ENCODE data around the gene DGKD. TPM values are rescaled to one million over a fixed set of nuclear protein-coding genes. Genes with fewer than 3 reads are reported as not detected.
A peak's percentile ranks its signal among the peaks of the same experiment; 100 is the strongest.

The DGKD gene
- total and polyA plus RNA-seq, 2 donors (not counting 1 experiment from before 2014, with no cell fraction given), result 6.0 to 9.9 TPM

GRCh38 chr2:233430081-233430480 is 75.8 kb downstream of the DGKD start:
- Histone ChIP-seq H3K27ac (ENCODE audit: insufficient read depth, low read length) (no peak overlapping the region), H3K9ac (ENCODE audit: insufficient read depth, low read length) (no peak overlapping the region), H3K4me2 (ENCODE audit: extremely low read depth, insufficient read depth, low read length) (no peak overlapping the region), H4K20me1 (ENCODE audit: control insufficient read depth, extremely low read depth, insufficient read depth, low read length) (no peaks in the 10 kb centered on the region), H3K27me3 (ENCODE audit: control insufficient read depth, insufficient read depth, low read length) (no peaks in the 10 kb centered on the region), H3K4me1 (ENCODE audit: control insufficient read depth, extremely low read depth, insufficient read depth, low read length) (no peaks in the 10 kb centered on the region), H2AFZ (ENCODE audit: low read length) (no peak overlapping the region), H3K79me2 (ENCODE audit: control insufficient read depth, insufficient read depth, low read length) (no peaks in the 10 kb centered on the region), H3K36me3 (ENCODE audit: control insufficient read depth, insufficient read depth, low read length) (no peaks in the 10 kb centered on the region), H3K4me3 (replicated peaks in 1 of 4; ENCODE audit: control extremely low read depth in 1 of 4, insufficient read depth in 1 of 4, low read depth in 3 of 4, low read length in 4 of 4) (no peak overlapping the region), H3K9me3 (ENCODE audit: control insufficient read depth, insufficient read depth, low read depth, low read length) (no peaks in the 10 kb centered on the region)
- TF ChIP-seq CTCF (conservative IDR thresholded peaks at IDR 0.05 in 1 of 2, IDR thresholded peaks at IDR 0.05 in 1 of 2; ENCODE audit: low read depth in 1 of 2, low read length in 2 of 2) (no peak), EZH2 (IDR thresholded peaks at IDR 0.05; ENCODE audit: low read length, missing control alignments) (no peak)
- DNase-seq (ENCODE audit: low read depth in 2 of 2), result peak in 1 of 2 donors; percentile 35

- Histone ChIP-seq H3K4me1 (ENCODE audit: control insufficient read depth, extremely low read depth, insufficient read depth, low read length) (no peaks in the 10 kb centered on the region), H3K4me3 (replicated peaks in 1 of 4; ENCODE audit: control extremely low read depth in 1 of 4, insufficient read depth in 1 of 4, low read depth in 3 of 4, low read length in 4 of 4) (no peak overlapping the region), H3K27ac (ENCODE audit: insufficient read depth, low read length) (no peak overlapping the region), H3K79me2 (ENCODE audit: control insufficient read depth, insufficient read depth, low read length) (no peaks in the 10 kb centered on the region), H3K4me2 (ENCODE audit: extremely low read depth, insufficient read depth, low read length) (no peak overlapping the region), H3K27me3 (ENCODE audit: control insufficient read depth, insufficient read depth, low read length) (no peaks in the 10 kb centered on the region), H3K36me3 (ENCODE audit: control insufficient read depth, insufficient read depth, low read length) (no peaks in the 10 kb centered on the region), H3K9ac (ENCODE audit: insufficient read depth, low read length) (no peak overlapping the region), H2AFZ (ENCODE audit: low read length) (no peak overlapping the region), H3K9me3 (ENCODE audit: control insufficient read depth, insufficient read depth, low read depth, low read length) (no peaks in the 10 kb centered on the region), H4K20me1 (ENCODE audit: control insufficient read depth, extremely low read depth, insufficient read depth, low read length) (no peaks in the 10 kb centered on the region)
- no peak for TF ChIP-seq EZH2 (IDR thresholded peaks at IDR 0.05; ENCODE audit: low read length, missing control alignments)
- TF ChIP-seq CTCF (conservative IDR thresholded peaks at IDR 0.05 in 1 of 2, IDR thresholded peaks at IDR 0.05 in 1 of 2; ENCODE audit: low read depth in 1 of 2, low read length in 2 of 2), result no peak
- DNase-seq (ENCODE audit: low read depth in 2 of 2), result no peak
Measured at GRCh38 chr2:233430651-233431050, 76.4 kb downstream of the DGKD start.

GRCh38 chr2:233433029-233433428 is 78.7 kb downstream of the DGKD start:
- DNase-seq (ENCODE audit: low read depth in 2 of 2), result no peak
- no peaks in the 10 kb centered on the region for H3K4me1 ChIP-seq (ENCODE audit: control insufficient read depth, extremely low read depth, insufficient read depth, low read length)
- no peak overlapping the region for H3K4me2 ChIP-seq (ENCODE audit: extremely low read depth, insufficient read depth, low read length)
- H3K9me3 ChIP-seq (ENCODE audit: control insufficient read depth, insufficient read depth, low read depth, low read length), result no peaks in the 10 kb centered on the region
- no peak overlapping the region for H2AFZ ChIP-seq (ENCODE audit: low read length)
- H3K27me3 ChIP-seq (ENCODE audit: control insufficient read depth, insufficient read depth, low read length), result no peaks in the 10 kb centered on the region
- TF ChIP-seq CTCF (conservative IDR thresholded peaks at IDR 0.05 in 1 of 2, IDR thresholded peaks at IDR 0.05 in 1 of 2; ENCODE audit: low read depth in 1 of 2, low read length in 2 of 2) (no peak), EZH2 (IDR thresholded peaks at IDR 0.05; ENCODE audit: low read length, missing control alignments) (no peak)
- H3K27ac ChIP-seq (ENCODE audit: insufficient read depth, low read length), result no peak overlapping the region
- H3K9ac ChIP-seq (ENCODE audit: insufficient read depth, low read length), result no peak overlapping the region
- H3K79me2 ChIP-seq (ENCODE audit: control insufficient read depth, insufficient read depth, low read length), result no peaks in the 10 kb centered on the region
- H3K4me3 ChIP-seq (replicated peaks in 1 of 4; ENCODE audit: control extremely low read depth in 1 of 4, insufficient read depth in 1 of 4, low read depth in 3 of 4, low read length in 4 of 4), result no peak overlapping the region
- H4K20me1 ChIP-seq (ENCODE audit: control insufficient read depth, extremely low read depth, insufficient read depth, low read length), result no peaks in the 10 kb centered on the region
- H3K36me3 ChIP-seq (ENCODE audit: control insufficient read depth, insufficient read depth, low read length), result peaks cover 3% of the 10 kb centered on the region

All from fibroblast of lung (primary cell).